IMR-90 (cell line): Measurements from ENCODE around the gene MYH7B. TPM values are rescaled to one million over a fixed set of nuclear protein-coding genes. Genes with fewer than 3 reads are reported as not detected.
A peak's percentile ranks its signal among the peaks of the same experiment; 100 is the strongest.

ENCODE experiments used
- ATAC-seq: fragments of 200-7000 bp; cut with Tn5 transposase; 2 replicates; pipeline ENCODE4 v1.9.1; 2020; ENCODE audit warnings: low read depth, mild to moderate bottlenecking, moderate library complexity
- BruUV-seq: library from RNA; stranded (reverse); fragments of 400-500 nt; replicated peaks from 2 replicates; lab custom pipeline; 2021; lab: Mats Ljungman, UMichigan
- CTCF ChIA-PET: fragments of 300-600 bp; formaldehyde crosslinking; extraction: SDS; loops from one replicate; lab custom pipeline; 2021; ENCODE audit warnings: antibody characterized with exemption; lab: Yijun Ruan, JAX
- POLR2A ChIA-PET: fragments of 300-600 bp; sonication (Branson Sonifier 250); formaldehyde crosslinking; loops from one replicate; lab custom pipeline; 2022; ENCODE audit warnings: antibody characterized with exemption; ENCODE audit not compliant: unreplicated experiment; lab: Charles Lee
- DNase-seq: peaks from one replicate; pipeline ENCODE4 v3.0.0; 2013
- H2AFZ ChIP-seq: replicated peaks from 2 replicates; pipeline ENCODE3; 2013; ENCODE audit warnings: low read length, mild to moderate bottlenecking; ENCODE audit not compliant: poor library complexity
- H2AK5ac ChIP-seq: 2 replicates; pipeline ENCODE4 v1.6.1; 2013; ENCODE audit warnings: low read depth, low read length, inconsistent platforms
- H2AK9ac ChIP-seq: replicated peaks from 2 replicates; pipeline ENCODE3; 2013; ENCODE audit warnings: mild to moderate bottlenecking, low read depth, low read length, moderate library complexity; ENCODE audit not compliant: poor library complexity
- H2BK120ac ChIP-seq: 2 replicates; pipeline ENCODE4 v1.6.1; 2013; ENCODE audit warnings: low read depth, low read length, inconsistent platforms
- H2BK15ac ChIP-seq: 3 replicates; pipeline ENCODE4 v1.6.1; 2013; ENCODE audit warnings: low read depth, low read length, inconsistent platforms
- H2BK20ac ChIP-seq: 2 replicates; pipeline ENCODE4 v1.6.1; 2013; ENCODE audit warnings: low read depth, mild to moderate bottlenecking, inconsistent platforms, low read length, moderate library complexity
- H2BK5ac ChIP-seq: 2 replicates; pipeline ENCODE4 v1.6.1; 2013; ENCODE audit warnings: mild to moderate bottlenecking, low read depth, low read length, inconsistent platforms; ENCODE audit not compliant: poor library complexity, severe bottlenecking
- H3K14ac ChIP-seq: replicated peaks from 2 replicates; pipeline ENCODE4 v1.6.1; 2013; ENCODE audit warnings: low read depth, low read length, inconsistent platforms
- H3K18ac ChIP-seq: 2 replicates; pipeline ENCODE4 v1.6.1; 2013; ENCODE audit warnings: low read depth, low read length, control low read depth
- H3K23ac ChIP-seq: 2 replicates; pipeline ENCODE4 v1.6.1; 2013; ENCODE audit warnings: low read depth, low read length, inconsistent platforms
- H3K27ac ChIP-seq: 2 replicates; pipeline ENCODE4 v1.5.1; 2013; ENCODE audit warnings: mild to moderate bottlenecking, control low read depth, low read length; ENCODE audit not compliant: insufficient read depth
- H3K27me3 ChIP-seq: 2 replicates; pipeline ENCODE4 v1.6.1; 2013; ENCODE audit warnings: low read length; ENCODE audit not compliant: control insufficient read depth, insufficient read depth
- H3K36me3 ChIP-seq: 2 replicates; pipeline ENCODE4 v1.6.1; 2013; ENCODE audit warnings: low read length, mixed read lengths; ENCODE audit not compliant: control insufficient read depth, insufficient read depth
- H3K4ac ChIP-seq: 2 replicates; pipeline ENCODE4 v1.6.1; 2013; ENCODE audit warnings: low read depth, low read length, inconsistent platforms
- H3K4me1 ChIP-seq: 2 replicates; pipeline ENCODE4 v1.6.1; 2013; ENCODE audit warnings: low read length, mixed read lengths; ENCODE audit not compliant: control insufficient read depth, insufficient read depth
- H3K4me2 ChIP-seq: 2 replicates; pipeline ENCODE4 v1.6.1; 2013; ENCODE audit warnings: low read depth, mild to moderate bottlenecking, control low read depth, low read length, moderate library complexity
- H3K4me3 ChIP-seq: 2 replicates; pipeline ENCODE4 v1.5.1; 2013; ENCODE audit warnings: low read depth, mild to moderate bottlenecking, control low read depth, low read length, moderate library complexity; ENCODE audit not compliant: insufficient read depth
- H3K56ac ChIP-seq: 2 replicates; pipeline ENCODE4 v1.6.1; 2013; ENCODE audit warnings: low read length, inconsistent platforms; ENCODE audit not compliant: insufficient read depth; ENCODE audit errors: extremely low read depth
- H3K79me1 ChIP-seq, 2 experiments: 2 replicates each; pipeline ENCODE4 v1.6.1; 2013; ENCODE audit warnings: low read length in 2 of 2, inconsistent platforms in 1 of 2, low read depth in 1 of 2
- H3K9ac ChIP-seq: 2 replicates; pipeline ENCODE4 v1.6.1; 2013; ENCODE audit warnings: low read depth, low read length, control low read depth
- H3K9me1 ChIP-seq: 2 replicates; pipeline ENCODE4 v1.6.1; 2013; ENCODE audit warnings: low read length, inconsistent platforms; ENCODE audit not compliant: insufficient read depth
- H3K9me3 ChIP-seq: 2 replicates; pipeline ENCODE4 v1.6.1; 2013; ENCODE audit warnings: low read length; ENCODE audit not compliant: control insufficient read depth, insufficient read depth
- H4K20me1 ChIP-seq: 2 replicates; pipeline ENCODE4 v1.6.1; 2013; ENCODE audit warnings: low read length, inconsistent platforms; ENCODE audit not compliant: insufficient read depth
- H4K5ac ChIP-seq: 2 replicates; pipeline ENCODE4 v1.6.1; 2013; ENCODE audit warnings: mild to moderate bottlenecking, low read depth, low read length, control low read depth
- H4K8ac ChIP-seq, 2 experiments: 2 replicates each; pipeline ENCODE4 v1.6.1; 2013; ENCODE audit warnings: low read depth in 2 of 2, low read length in 2 of 2, control low read depth in 1 of 2, inconsistent platforms in 1 of 2
- H4K91ac ChIP-seq: 2 replicates; pipeline ENCODE4 v1.6.1; 2013; ENCODE audit warnings: low read depth, low read length, inconsistent platforms; ENCODE audit not compliant: insufficient read depth
- BHLHE40 ChIP-seq: fragments of 150-350 bp; IDR thresholded peaks from 2 replicates; pipeline ENCODE4 v1.6.1; 2016; ENCODE audit warnings: mild to moderate bottlenecking, low read depth, low read length
- CEBPB ChIP-seq: IDR thresholded peaks from 2 replicates; pipeline ENCODE4 v1.6.1; 2012; ENCODE audit warnings: low read depth, low read length, improper control_type of control experiment
- CHD1 ChIP-seq: IDR thresholded peaks from 2 replicates; pipeline ENCODE4 v1.6.1; 2012; ENCODE audit warnings: low read depth, low read length, improper control_type of control experiment
- FOS ChIP-seq: fragments of 150-350 bp; IDR thresholded peaks from 2 replicates; pipeline ENCODE4 v1.6.1; 2016; ENCODE audit warnings: low read depth, low read length
- MAFK ChIP-seq: IDR thresholded peaks from 2 replicates; pipeline ENCODE4 v1.6.1; 2012; ENCODE audit warnings: low read depth, low read length, improper control_type of control experiment
- MAZ ChIP-seq: IDR thresholded peaks from 2 replicates; pipeline ENCODE4 v1.6.1; 2012; ENCODE audit warnings: low read depth, mild to moderate bottlenecking, low read length, improper control_type of control experiment, moderate library complexity, borderline replicate concordance
- MXI1 ChIP-seq: IDR thresholded peaks from 2 replicates; pipeline ENCODE4 v1.6.1; 2012; ENCODE audit warnings: low read depth, mild to moderate bottlenecking, low read length, moderate library complexity, borderline replicate concordance
- NFE2L2 ChIP-seq: fragments of 150-350 bp; IDR thresholded peaks from 2 replicates; pipeline ENCODE4 v1.6.1; 2016; ENCODE audit warnings: low read depth, mild to moderate bottlenecking, low read length
- POLR2A ChIP-seq: IDR thresholded peaks from 2 replicates; pipeline ENCODE4 v1.6.1; 2012; ENCODE audit warnings: mild to moderate bottlenecking, low read depth, low read length
- RAD21 ChIP-seq: IDR thresholded peaks from 2 replicates; pipeline ENCODE4 v1.6.1; 2012; ENCODE audit warnings: low read length, improper control_type of control experiment
- RCOR1 ChIP-seq: IDR thresholded peaks from 2 replicates; pipeline ENCODE4 v1.6.1; 2012; ENCODE audit warnings: mild to moderate bottlenecking, low read length, improper control_type of control experiment; ENCODE audit not compliant: insufficient replicate concordance
- RFX5 ChIP-seq: IDR thresholded peaks from 2 replicates; pipeline ENCODE4 v1.8.0; 2012; ENCODE audit warnings: low read depth, mild to moderate bottlenecking, low read length, moderate library complexity
- SMC3 ChIP-seq: fragments of 150-350 bp; IDR thresholded peaks from 2 replicates; pipeline ENCODE4 v1.6.1; 2016; ENCODE audit warnings: low read depth, mild to moderate bottlenecking, antibody characterized with exemption, low read length, moderate library complexity
- dilution Hi-C: fragments of 300-500 bp; cut with HindIII; formaldehyde crosslinking; loops from one replicate; pipeline ENCODE4 v1.14.3; 2018; ENCODE audit warnings: low sequenced_read_pairs; ENCODE audit not compliant: unreplicated experiment
- in situ Hi-C: fragments of 300-500 bp; cut with MboI; formaldehyde crosslinking; loops from 3 replicates; pipeline ENCODE4 v1.14.3; 2019; ENCODE audit warnings: low sequenced_read_pairs, inconsistent platforms, mixed read lengths
- intact Hi-C: fragments of 100-400 bp; cut with micrococcal nuclease; formaldehyde crosslinking; loops from 2 replicates; pipeline ENCODE4 v1.10.0; 2022
- polyA plus RNA-seq, 3 experiments: library from polyadenylated mRNA; depleted of rRNA; stranded (reverse); fragments of >200 nt; gene quantifications; 2 replicates each; pipeline ENCODE4 v1.2.3, GENCODE V29; 2012; ENCODE audit warnings: low replicate concordance in 1 of 3
- total RNA-seq: library from RNA; depleted of rRNA; stranded (reverse); fragments of >200 nt; gene quantifications from 2 replicates; pipeline ENCODE4 v1.2.3, GENCODE V29; 2012
- TF ChIP-seq, protein P1 (sequence below): conservative IDR thresholded peaks from 2 replicates; pipeline ENCODE4 v1.5.1; 2012; ENCODE audit warnings: mild to moderate bottlenecking, low read depth, low read length, improper control_type of control experiment
- TF ChIP-seq, protein P2 (sequence below): fragments of 150-350 bp; IDR thresholded peaks from 2 replicates; pipeline ENCODE4 v1.6.1; 2017; ENCODE audit warnings: mild to moderate bottlenecking, antibody characterized with exemption, low read length, low read depth
- TF ChIP-seq, protein P3 (sequence below): fragments of 150-350 bp; IDR thresholded peaks from 2 replicates; pipeline ENCODE4 v1.6.1; 2016; ENCODE audit warnings: low read depth, mild to moderate bottlenecking, low read length, moderate library complexity, borderline replicate concordance

The MYH7B gene
- total and polyA plus RNA-seq, 2 of the 4 experiments (the other 2 are of a cell fraction): 0.09 TPM; not detected in 1

DNA sequence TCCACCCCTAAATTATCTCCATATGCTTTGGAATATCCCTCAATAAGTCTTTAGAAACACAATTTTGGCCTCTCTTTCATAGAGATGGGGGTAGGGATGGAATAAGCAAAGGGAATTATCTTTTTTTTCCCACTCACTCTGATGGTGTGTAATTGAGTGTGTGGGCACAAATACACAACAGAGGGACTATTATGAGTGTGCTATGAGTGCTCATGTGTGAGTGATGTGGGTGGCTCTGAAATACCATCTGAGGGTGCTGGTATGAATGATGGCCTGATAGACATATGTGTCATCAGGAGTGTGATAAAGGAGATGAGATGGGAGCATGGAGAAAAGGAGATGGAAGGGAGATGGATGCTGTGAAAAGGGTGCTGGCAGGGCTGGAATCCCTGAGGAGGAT, 35.6 kb upstream of the MYH7B start:
- H3K27ac ChIP-seq: no peak overlapping the region
- H2AK9ac ChIP-seq: peak overlapping the region; percentile 15
- DNase-seq: no peak
- H3K36me3 ChIP-seq: peaks cover 23% of the 10 kb centered on the region
- no peak overlapping the region for H3K23ac ChIP-seq
- H4K5ac ChIP-seq: no peak overlapping the region
- ChIA-PET POLR2A (no interaction called here), CTCF (no interaction called here)
- no peak for TF ChIP-seq FOS
- no peak for TF ChIP-seq NFE2L2
- TF ChIP-seq MXI1: no peak
- no peak for TF ChIP-seq SMC3
- TF ChIP-seq BHLHE40: no peak
- no peak for TF ChIP-seq POLR2A
- TF ChIP-seq, protein P1, sequence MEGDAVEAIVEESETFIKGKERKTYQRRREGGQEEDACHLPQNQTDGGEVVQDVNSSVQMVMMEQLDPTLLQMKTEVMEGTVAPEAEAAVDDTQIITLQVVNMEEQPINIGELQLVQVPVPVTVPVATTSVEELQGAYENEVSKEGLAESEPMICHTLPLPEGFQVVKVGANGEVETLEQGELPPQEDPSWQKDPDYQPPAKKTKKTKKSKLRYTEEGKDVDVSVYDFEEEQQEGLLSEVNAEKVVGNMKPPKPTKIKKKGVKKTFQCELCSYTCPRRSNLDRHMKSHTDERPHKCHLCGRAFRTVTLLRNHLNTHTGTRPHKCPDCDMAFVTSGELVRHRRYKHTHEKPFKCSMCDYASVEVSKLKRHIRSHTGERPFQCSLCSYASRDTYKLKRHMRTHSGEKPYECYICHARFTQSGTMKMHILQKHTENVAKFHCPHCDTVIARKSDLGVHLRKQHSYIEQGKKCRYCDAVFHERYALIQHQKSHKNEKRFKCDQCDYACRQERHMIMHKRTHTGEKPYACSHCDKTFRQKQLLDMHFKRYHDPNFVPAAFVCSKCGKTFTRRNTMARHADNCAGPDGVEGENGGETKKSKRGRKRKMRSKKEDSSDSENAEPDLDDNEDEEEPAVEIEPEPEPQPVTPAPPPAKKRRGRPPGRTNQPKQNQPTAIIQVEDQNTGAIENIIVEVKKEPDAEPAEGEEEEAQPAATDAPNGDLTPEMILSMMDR: no peak
- TF ChIP-seq CHD1: no peak
- TF ChIP-seq, protein P2, sequence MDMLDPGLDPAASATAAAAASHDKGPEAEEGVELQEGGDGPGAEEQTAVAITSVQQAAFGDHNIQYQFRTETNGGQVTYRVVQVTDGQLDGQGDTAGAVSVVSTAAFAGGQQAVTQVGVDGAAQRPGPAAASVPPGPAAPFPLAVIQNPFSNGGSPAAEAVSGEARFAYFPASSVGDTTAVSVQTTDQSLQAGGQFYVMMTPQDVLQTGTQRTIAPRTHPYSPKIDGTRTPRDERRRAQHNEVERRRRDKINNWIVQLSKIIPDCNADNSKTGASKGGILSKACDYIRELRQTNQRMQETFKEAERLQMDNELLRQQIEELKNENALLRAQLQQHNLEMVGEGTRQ: no peak
- no peak for TF ChIP-seq CEBPB
- TF ChIP-seq, protein P3, sequence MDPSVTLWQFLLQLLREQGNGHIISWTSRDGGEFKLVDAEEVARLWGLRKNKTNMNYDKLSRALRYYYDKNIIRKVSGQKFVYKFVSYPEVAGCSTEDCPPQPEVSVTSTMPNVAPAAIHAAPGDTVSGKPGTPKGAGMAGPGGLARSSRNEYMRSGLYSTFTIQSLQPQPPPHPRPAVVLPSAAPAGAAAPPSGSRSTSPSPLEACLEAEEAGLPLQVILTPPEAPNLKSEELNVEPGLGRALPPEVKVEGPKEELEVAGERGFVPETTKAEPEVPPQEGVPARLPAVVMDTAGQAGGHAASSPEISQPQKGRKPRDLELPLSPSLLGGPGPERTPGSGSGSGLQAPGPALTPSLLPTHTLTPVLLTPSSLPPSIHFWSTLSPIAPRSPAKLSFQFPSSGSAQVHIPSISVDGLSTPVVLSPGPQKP: no peak
- TF ChIP-seq MAZ: no peak
- no peak for TF ChIP-seq RCOR1
- TF ChIP-seq RAD21: no peak
- TF ChIP-seq MAFK: no peak
- TF ChIP-seq RFX5: no peak
- H2BK5ac ChIP-seq: no peak overlapping the region
- H3K18ac ChIP-seq: no peak overlapping the region
- H3K56ac ChIP-seq: no peak overlapping the region
- H2AFZ ChIP-seq: no peak overlapping the region
- no peak for ATAC-seq
- no peak overlapping the region for H4K8ac ChIP-seq
- H3K27me3 ChIP-seq: no peaks in the 10 kb centered on the region
- H3K9me3 ChIP-seq: no peaks in the 10 kb centered on the region
- no TSS peak for BruUV-seq
- H3K4me3 ChIP-seq: no peak overlapping the region
- H2BK120ac ChIP-seq: no peak overlapping the region
- H2BK20ac ChIP-seq: no peak overlapping the region
- H3K4me1 ChIP-seq: peaks cover 10% of the 10 kb centered on the region
- dilution Hi-C loops (no loop called here), in situ Hi-C loops (no loop called here), intact Hi-C loops (no loop called here)
- H3K4ac ChIP-seq: no peak overlapping the region
- no peak overlapping the region for H3K4me2 ChIP-seq
- H3K14ac ChIP-seq: no peak overlapping the region
- H4K20me1 ChIP-seq: no peaks in the 10 kb centered on the region
- no peak overlapping the region for H4K91ac ChIP-seq
- H2BK15ac ChIP-seq: no peak overlapping the region
- H3K9me1 ChIP-seq: peaks cover 22% of the 10 kb centered on the region
- H2AK5ac ChIP-seq: no peak overlapping the region
- peaks cover 0 to 19% of the 10 kb centered on the region in 2 experiments; a peak in 2 of 4 replicates for H3K79me1 ChIP-seq
- no peak overlapping the region for H3K9ac ChIP-seq
